H1 (cell line): Measurements from ENCODE around the gene SPTBN4. TPM values are rescaled to one million over a fixed set of nuclear protein-coding genes. Genes with fewer than 3 reads are reported as not detected.

Experiments
- ASH2L ChIP-seq: fragments of 200-600, 300-600 bp; sonication (generic); IDR thresholded peaks from one replicate; pipeline ENCODE4 v1.7.1; 2017; ENCODE audit warnings: low read length
- ATF2 ChIP-seq: IDR thresholded peaks from 2 replicates; pipeline ENCODE4 v1.6.1; 2012; ENCODE audit warnings: low read length, inconsistent platforms
- BCL11A ChIP-seq, 2 experiments: IDR thresholded peaks; one replicate each; pipeline ENCODE4 v1.6.1; 2011; ENCODE audit warnings: low read depth in 2 of 2, low read length in 2 of 2, mild to moderate bottlenecking in 2 of 2
- CBX8 ChIP-seq: fragments of 300-800, 300-1000 bp; sonication (generic); IDR thresholded peaks from 2 replicates; pipeline ENCODE4 v1.7.1; 2016; ENCODE audit warnings: low read depth, low read length, borderline replicate concordance
- CEBPB ChIP-seq: IDR thresholded peaks from 2 replicates; pipeline ENCODE4 v1.6.1; 2012; ENCODE audit warnings: low read depth, low read length
- CTBP2 ChIP-seq: IDR thresholded peaks from 2 replicates; pipeline ENCODE4 v1.7.0; 2011; ENCODE audit warnings: borderline replicate concordance, mild to moderate bottlenecking, moderate library complexity, mixed read lengths, low read length; ENCODE audit not compliant: insufficient read depth, insufficient read length
- FOSL1 ChIP-seq: IDR thresholded peaks from 2 replicates; pipeline ENCODE4 v1.6.1; 2011; ENCODE audit warnings: mild to moderate bottlenecking, low read depth, low read length, moderate library complexity; ENCODE audit not compliant: insufficient read depth
- GABPA ChIP-seq: IDR thresholded peaks from 2 replicates; pipeline ENCODE4 v1.6.1; 2011; ENCODE audit warnings: mild to moderate bottlenecking, low read length, moderate library complexity, borderline replicate concordance; ENCODE audit not compliant: insufficient read depth
- HDAC2 ChIP-seq, 2 experiments: fragments of 300-600 bp in 1 of 2; sonication (generic) in 1 of 2; IDR thresholded peaks; 2 replicates each; pipeline ENCODE4 v1.6.1; 2011 to 2012; ENCODE audit warnings: low read depth in 2 of 2, low read length in 2 of 2, mild to moderate bottlenecking in 2 of 2, moderate library complexity in 2 of 2, borderline replicate concordance in 1 of 2, inconsistent platforms in 1 of 2
- HDAC6 ChIP-seq: IDR thresholded peaks from one replicate; pipeline ENCODE4 v1.7.1; 2012; ENCODE audit warnings: low read depth, mild to moderate bottlenecking, inconsistent platforms, low read length, moderate library complexity
- KDM4A ChIP-seq: IDR thresholded peaks from one replicate; pipeline ENCODE4 v1.7.1; 2012; ENCODE audit warnings: low read depth, mild to moderate bottlenecking, moderate library complexity, low read length, inconsistent platforms; ENCODE audit not compliant: severe bottlenecking
- NRF1 ChIP-seq: IDR thresholded peaks from 2 replicates; pipeline ENCODE4 v1.6.1; 2011; ENCODE audit warnings: mild to moderate bottlenecking, low read depth, low read length, improper control_type of control experiment
- POLR2AphosphoS5 ChIP-seq: IDR thresholded peaks from 2 replicates; pipeline ENCODE4 v1.6.1; 2011; ENCODE audit warnings: low read depth, low read length
- RXRA ChIP-seq: IDR thresholded peaks from 2 replicates; pipeline ENCODE4 v1.6.1; 2011; ENCODE audit warnings: low read depth, mild to moderate bottlenecking, low read length, moderate library complexity; ENCODE audit not compliant: insufficient read depth
- SIRT6 ChIP-seq: IDR thresholded peaks from one replicate; pipeline ENCODE4 v1.7.1; 2012; ENCODE audit warnings: low read length, inconsistent platforms
- SP1 ChIP-seq: IDR thresholded peaks from 2 replicates; pipeline ENCODE4 v1.6.1; 2011; ENCODE audit warnings: low read depth, low read length
- SRF ChIP-seq: IDR thresholded peaks from 2 replicates; pipeline ENCODE4 v1.6.1; 2011; ENCODE audit warnings: mild to moderate bottlenecking, low read depth, low read length, moderate library complexity
- SUZ12 ChIP-seq: fragments of 200-600 bp; sonication (generic); IDR thresholded peaks from 2 replicates; pipeline ENCODE4 v1.6.1; 2012; ENCODE audit warnings: mild to moderate bottlenecking, inconsistent platforms, low read length, moderate library complexity, mixed read lengths
- TAF1 ChIP-seq: IDR thresholded peaks from 2 replicates; pipeline ENCODE4 v1.6.1; 2011; ENCODE audit warnings: mild to moderate bottlenecking, low read depth, low read length
- YY1 ChIP-seq: IDR thresholded peaks from 2 replicates; pipeline ENCODE4 v1.6.1; 2011; ENCODE audit warnings: low read depth, mild to moderate bottlenecking, low read length
- ZNF274 ChIP-seq: IDR thresholded peaks from 2 replicates; pipeline ENCODE4 v1.7.0; 2012; ENCODE audit warnings: low read length, borderline replicate concordance; ENCODE audit errors: extremely low read depth
- polyA plus RNA-seq, 7 experiments: library from polyadenylated mRNA; depleted of rRNA in 3 of 7; stranded (reverse) in 5 of 7; unstranded in 2 of 7; fragments of >200 nt in 5 of 7; fragments of 200-250 nt in 2 of 7; gene quantifications; 1 replicate in 5 of 7; 2 replicates in 1 of 7; 4 replicates in 1 of 7; pipeline versions ENCODE4 v1.2.1 to v1.2.3, GENCODE V29; 2011 to 2013; ENCODE audit warnings: missing spikeins in 2 of 7, mixed read lengths in 2 of 7
- total RNA-seq: library from RNA; stranded (reverse); fragmentation: NEBNext Ultra II Directional; extraction: Animal tissue kit (Norgen Biotek cat#: 25700); gene quantifications from 2 replicates; pipeline ENCODE4 v1.2.1, GENCODE V29; 2021
- TF ChIP-seq, protein P1 (sequence below): IDR thresholded peaks from 2 replicates; pipeline ENCODE4 v1.6.1; 2012; ENCODE audit warnings: inconsistent platforms

SPTBN4 gene
- total and polyA plus RNA-seq, 2 of the 8 experiments (the other 6 are each of a cell fraction or from before 2014, with no cell fraction given), result 1.9 to 3.0 TPM

DNA sequence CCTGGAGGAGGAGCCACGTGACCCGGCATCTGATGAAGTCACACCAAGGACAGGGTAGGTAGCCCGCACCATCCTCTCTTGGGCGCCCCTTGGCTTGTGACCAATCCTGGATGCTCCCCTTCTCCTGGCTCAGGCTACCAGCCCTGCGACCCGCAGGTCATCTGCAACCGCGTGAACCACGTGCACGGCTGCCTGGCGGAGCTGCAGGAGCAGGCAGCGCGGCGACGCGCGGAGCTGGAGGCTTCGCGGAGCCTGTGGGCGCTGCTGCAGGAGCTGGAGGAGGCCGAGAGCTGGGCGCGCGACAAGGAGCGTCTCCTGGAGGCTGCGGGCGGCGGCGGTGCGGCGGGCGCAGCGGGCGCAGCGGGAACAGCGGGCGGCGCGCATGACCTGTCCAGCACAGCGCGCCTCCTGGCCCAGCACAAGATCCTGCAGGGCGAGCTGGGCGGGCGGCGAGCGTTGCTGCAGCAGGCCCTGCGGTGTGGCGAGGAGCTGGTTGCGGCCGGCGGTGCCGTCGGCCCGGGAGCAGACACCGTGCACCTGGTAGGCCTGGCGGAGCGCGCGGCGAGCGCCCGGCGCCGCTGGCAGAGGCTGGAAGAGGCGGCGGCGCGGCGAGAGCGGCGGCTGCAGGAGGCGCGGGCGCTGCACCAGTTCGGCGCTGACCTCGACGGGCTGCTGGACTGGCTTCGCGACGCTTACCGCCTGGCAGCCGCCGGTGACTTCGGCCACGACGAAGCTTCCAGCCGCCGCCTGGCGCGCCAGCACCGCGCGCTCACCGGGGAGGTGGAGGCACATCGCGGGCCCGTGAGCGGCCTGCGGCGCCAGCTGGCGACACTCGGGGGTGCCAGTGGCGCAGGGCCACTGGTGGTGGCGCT is 45.9 kb downstream of the SPTBN4 start (continued):
- no peak for TF ChIP-seq ASH2L
- TF ChIP-seq KDM4A, result peak; percentile 78
- TF ChIP-seq TAF1, result no peak
- no peak for TF ChIP-seq RXRA
- TF ChIP-seq NRF1, result no peak
- no peak for TF ChIP-seq SP1
- TF ChIP-seq HDAC2 (IDR thresholded peaks at IDR 0.05; ENCODE audit: borderline replicate concordance in 1 of 2, low read depth in 2 of 2, low read length in 2 of 2), result 0 out of 4 replicates have a peak, but pooled peaks of 1 of the 2 experiments have one; percentile 15
- no peak for TF ChIP-seq CBX8
- no peak for TF ChIP-seq POLR2AphosphoS5
- TF ChIP-seq FOSL1, result no peak
- TF ChIP-seq, protein P1, sequence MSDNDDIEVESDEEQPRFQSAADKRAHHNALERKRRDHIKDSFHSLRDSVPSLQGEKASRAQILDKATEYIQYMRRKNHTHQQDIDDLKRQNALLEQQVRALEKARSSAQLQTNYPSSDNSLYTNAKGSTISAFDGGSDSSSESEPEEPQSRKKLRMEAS, result peak; percentile 98
- TF ChIP-seq ZNF274, result no peak
- no peak for TF ChIP-seq SRF
- no peak for TF ChIP-seq BCL11A (IDR thresholded peaks at IDR 0.05; ENCODE audit: low read depth in 2 of 2, low read length in 2 of 2)
- TF ChIP-seq HDAC6, result no peak
- TF ChIP-seq SUZ12, result peak; percentile 76; the same call in 1 of the 2 replicates
- TF ChIP-seq ATF2, result no peak
- TF ChIP-seq SIRT6, result no peak
- TF ChIP-seq GABPA, result 0 out of 2 replicates have a peak, but pooled peaks have one; percentile 29
- no peak for TF ChIP-seq CEBPB
- TF ChIP-seq YY1, result no peak
- TF ChIP-seq CTBP2, result no peak
